ENCODE data around the gene TAX1BP3.

- TF ChIP-seq, protein P1, sequence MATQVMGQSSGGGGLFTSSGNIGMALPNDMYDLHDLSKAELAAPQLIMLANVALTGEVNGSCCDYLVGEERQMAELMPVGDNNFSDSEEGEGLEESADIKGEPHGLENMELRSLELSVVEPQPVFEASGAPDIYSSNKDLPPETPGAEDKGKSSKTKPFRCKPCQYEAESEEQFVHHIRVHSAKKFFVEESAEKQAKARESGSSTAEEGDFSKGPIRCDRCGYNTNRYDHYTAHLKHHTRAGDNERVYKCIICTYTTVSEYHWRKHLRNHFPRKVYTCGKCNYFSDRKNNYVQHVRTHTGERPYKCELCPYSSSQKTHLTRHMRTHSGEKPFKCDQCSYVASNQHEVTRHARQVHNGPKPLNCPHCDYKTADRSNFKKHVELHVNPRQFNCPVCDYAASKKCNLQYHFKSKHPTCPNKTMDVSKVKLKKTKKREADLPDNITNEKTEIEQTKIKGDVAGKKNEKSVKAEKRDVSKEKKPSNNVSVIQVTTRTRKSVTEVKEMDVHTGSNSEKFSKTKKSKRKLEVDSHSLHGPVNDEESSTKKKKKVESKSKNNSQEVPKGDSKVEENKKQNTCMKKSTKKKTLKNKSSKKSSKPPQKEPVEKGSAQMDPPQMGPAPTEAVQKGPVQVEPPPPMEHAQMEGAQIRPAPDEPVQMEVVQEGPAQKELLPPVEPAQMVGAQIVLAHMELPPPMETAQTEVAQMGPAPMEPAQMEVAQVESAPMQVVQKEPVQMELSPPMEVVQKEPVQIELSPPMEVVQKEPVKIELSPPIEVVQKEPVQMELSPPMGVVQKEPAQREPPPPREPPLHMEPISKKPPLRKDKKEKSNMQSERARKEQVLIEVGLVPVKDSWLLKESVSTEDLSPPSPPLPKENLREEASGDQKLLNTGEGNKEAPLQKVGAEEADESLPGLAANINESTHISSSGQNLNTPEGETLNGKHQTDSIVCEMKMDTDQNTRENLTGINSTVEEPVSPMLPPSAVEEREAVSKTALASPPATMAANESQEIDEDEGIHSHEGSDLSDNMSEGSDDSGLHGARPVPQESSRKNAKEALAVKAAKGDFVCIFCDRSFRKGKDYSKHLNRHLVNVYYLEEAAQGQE (IDR thresholded peaks at IDR 0.05; ENCODE audit: low read depth), result no peak
- TF ChIP-seq EZH2 (IDR thresholded peaks at IDR 0.05) (no peak), CTCF (IDR thresholded peaks at IDR 0.05 in 2 of 3, conservative IDR thresholded peaks at IDR 0.05 in 1 of 3; ENCODE audit: borderline replicate concordance in 1 of 3, insufficient read depth in 1 of 3, low read depth in 2 of 3, low read length in 2 of 3) (no peak), POLR2A (IDR thresholded peaks at IDR 0.05; ENCODE audit: borderline replicate concordance, extremely low read depth, insufficient read depth, insufficient read length) (no peak), ZNF274 (IDR thresholded peaks at IDR 0.05; ENCODE audit: low read depth, low read length) (no peak), SRF (IDR thresholded peaks at IDR 0.05; ENCODE audit: low read depth) (no peak), POLR2AphosphoS5 (IDR thresholded peaks at IDR 0.05; ENCODE audit: low read depth, low read length) (no peak), CEBPB (IDR thresholded peaks at IDR 0.05; ENCODE audit: low read depth) (no peak), SIN3A (IDR thresholded peaks at IDR 0.05; ENCODE audit: low read depth) (no peak)
Observed at GRCh38 chr17:3660311-3660891, 8.0 kb downstream of the TAX1BP3 start.
